ENCODE results near the gene SIPA1.

Gene SIPA1

DNA sequence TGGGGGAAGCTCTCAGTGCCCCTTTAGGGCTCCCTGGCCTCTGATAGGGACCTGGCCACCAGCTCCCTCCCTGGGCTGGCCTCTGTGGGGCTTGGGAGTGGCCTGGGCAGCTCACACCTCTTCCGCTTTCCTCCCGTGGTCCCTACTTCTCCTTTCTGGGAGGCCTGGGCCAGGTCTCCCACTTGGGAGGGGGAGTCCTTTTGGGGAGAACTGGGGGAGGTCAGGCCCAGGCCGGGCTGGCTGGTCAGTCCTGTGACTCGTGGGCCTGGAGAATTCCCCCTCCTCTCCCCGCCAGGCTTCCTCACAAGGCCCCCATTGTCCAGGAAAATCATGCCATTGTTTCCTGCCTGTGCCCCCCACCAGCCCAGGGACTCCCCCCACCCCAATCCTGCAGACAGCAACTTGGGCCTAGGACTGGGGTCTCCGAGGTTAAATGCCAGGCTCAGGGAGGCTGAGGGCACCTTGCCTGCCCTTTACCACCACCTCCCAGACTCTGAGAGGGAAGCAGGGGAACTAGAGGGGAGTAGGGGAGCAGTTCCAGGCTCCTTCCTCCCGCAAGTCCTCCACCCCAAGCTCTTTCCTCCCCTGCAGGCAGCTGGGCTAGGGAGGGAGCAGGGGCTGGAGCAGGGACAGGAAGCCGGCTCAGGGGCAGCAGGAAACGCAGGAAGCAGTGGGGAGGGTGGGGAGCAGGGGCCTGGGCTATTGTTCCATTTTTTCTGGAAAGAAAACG, 26.7 kb upstream of the SIPA1 start:
- Histone ChIP-seq H3K4me3 (ENCODE audit: low read depth in 1 of 2, low read length in 2 of 2) (peak overlapping the region; percentile 77 to 85), H3K27me3 (ENCODE audit: low read depth, low read length) (no peaks in the 10 kb centered on the region), H3K9me3 (ENCODE audit: control insufficient read depth in 1 of 2, low read length in 2 of 2) (no peaks in the 10 kb centered on the region), H3K36me3 (ENCODE audit: control insufficient read depth in 1 of 2, insufficient read depth in 2 of 2, low read length in 2 of 2) (peaks cover 5 to 15% of the 10 kb centered on the region in 2 donors), H3K27ac (ENCODE audit: low read length) (peak overlapping the region; percentile 71), H3K4me1 (ENCODE audit: control insufficient read depth in 1 of 2, insufficient read depth in 2 of 2, low read length in 2 of 2) (peaks cover 9 to 63% of the 10 kb centered on the region in 2 donors)

DNA sequence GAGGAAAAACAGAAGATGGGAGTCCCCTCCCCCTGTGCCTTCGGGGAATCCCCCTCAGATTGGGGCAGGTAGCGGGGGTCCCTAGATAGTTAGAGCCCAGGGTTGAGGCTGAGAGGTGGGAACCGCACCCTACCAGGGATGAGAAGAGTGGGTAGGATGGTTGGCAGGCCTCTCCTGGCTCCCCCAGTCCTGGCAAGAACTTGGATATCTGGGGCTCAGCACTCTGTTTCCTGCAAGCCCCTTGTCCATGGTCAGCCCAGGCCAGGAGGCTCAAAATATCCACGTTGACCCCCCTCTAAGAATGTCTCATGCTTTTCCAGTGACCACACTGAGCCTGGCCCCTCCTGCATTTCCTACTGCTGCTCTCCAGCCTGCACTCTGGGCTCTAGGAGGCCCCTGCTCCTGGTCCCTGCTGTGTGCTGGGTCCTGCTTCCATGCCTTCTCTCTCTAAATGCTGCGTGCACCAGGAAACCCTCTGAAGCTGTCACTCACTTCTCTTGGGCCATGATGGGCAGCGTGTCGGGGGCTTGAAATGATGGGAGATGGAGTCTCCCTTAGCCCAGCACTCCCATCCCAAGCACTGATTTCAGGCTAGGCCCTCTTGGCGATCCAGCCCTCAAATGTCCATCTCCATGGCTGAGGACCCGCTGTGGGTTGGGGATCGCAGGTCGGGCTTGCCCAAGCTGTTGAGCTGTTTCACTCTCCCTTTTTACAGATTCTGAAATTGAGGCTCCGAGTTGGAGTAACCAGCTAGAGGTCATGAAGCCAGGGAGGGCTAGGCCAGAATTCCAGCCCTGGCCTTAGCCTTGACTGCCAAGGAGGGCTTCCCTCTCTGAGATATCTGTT, 25.9 kb upstream of the SIPA1 start:
- Histone ChIP-seq H3K4me3 (ENCODE audit: low read depth in 1 of 2, low read length in 2 of 2) (peak overlapping the region; percentile 77 to 85), H3K4me1 (ENCODE audit: control insufficient read depth in 1 of 2, insufficient read depth in 2 of 2, low read length in 2 of 2) (peaks cover 12 to 64% of the 10 kb centered on the region in 2 donors), H3K27me3 (ENCODE audit: low read depth, low read length) (no peaks in the 10 kb centered on the region), H3K27ac (ENCODE audit: low read length) (peak overlapping the region; percentile 71), H3K9me3 (ENCODE audit: control insufficient read depth in 1 of 2, low read length in 2 of 2) (no peaks in the 10 kb centered on the region), H3K36me3 (ENCODE audit: control insufficient read depth in 1 of 2, insufficient read depth in 2 of 2, low read length in 2 of 2) (peaks cover 5 to 15% of the 10 kb centered on the region in 2 donors)

DNA sequence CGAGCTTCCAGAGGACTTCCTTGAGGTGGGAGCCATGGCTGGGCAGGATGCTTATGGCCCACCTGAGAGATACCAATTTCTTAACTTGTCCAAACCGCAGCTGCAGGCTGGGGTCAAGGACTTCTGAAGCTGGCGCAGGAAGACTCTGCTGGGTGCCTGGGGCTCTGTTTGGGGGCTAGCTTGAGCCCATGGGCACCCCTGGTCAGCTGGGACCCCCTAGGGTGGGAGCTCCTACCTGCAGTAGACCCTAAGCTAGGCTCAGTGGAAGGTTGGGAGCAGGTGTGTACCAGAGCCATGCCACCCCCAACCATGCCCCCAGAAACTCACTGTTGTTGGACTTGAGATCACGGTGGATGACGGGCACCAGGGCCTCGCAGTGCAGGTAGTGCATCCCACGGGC, 25.2 kb upstream of the SIPA1 start:
- Histone ChIP-seq H3K27ac (ENCODE audit: low read length) (peak overlapping the region; percentile 71), H3K9me3 (ENCODE audit: control insufficient read depth in 1 of 2, low read length in 2 of 2) (no peaks in the 10 kb centered on the region), H3K4me3 (ENCODE audit: low read depth in 1 of 2, low read length in 2 of 2) (peak overlapping the region; percentile 77 to 85), H3K27me3 (ENCODE audit: low read depth, low read length) (no peaks in the 10 kb centered on the region), H3K4me1 (ENCODE audit: control insufficient read depth in 1 of 2, insufficient read depth in 2 of 2, low read length in 2 of 2) (peaks cover 14 to 64% of the 10 kb centered on the region in 2 donors), H3K36me3 (ENCODE audit: control insufficient read depth in 1 of 2, insufficient read depth in 2 of 2, low read length in 2 of 2) (peaks cover 5 to 19% of the 10 kb centered on the region in 2 donors)

DNA sequence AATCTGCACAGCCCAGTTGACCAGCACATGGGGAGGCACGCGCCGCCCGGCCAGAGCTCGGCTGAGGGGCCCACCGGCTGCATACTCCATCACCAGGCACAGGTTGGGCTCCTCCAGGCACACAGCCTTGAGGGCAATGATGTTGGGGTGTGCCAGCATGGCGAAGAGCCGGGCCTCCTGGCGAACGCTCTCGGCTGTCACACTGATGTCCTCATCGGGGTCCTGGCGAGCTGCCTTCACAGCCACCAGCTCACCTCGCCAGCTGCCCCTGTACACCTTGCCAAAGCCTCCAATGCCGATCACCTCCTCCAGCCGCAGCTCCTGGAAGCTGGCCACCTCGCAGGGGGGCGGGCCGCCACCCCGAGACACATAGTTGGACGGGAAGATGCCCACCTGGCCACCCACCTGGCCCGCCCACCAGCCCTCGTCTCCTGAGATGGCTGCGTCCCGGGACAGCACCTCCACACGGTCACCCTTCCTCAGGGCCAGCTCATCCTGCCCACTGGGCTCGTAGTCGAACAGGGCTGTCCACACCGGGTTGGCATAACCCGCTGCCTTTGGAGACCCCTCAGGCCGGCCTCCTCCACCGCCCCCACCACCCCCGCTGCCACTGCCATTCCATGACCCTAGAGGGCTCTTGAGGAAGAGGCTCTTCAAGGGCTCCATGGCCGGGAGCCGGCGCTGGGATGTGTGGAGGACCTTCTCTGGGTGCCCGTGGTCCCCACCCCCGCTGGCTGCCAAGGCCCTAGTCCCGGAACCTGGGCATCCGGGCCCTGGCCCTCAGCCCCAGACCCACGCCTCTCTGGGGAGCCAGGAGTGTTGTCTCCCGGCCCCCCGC, 24.6 kb upstream of the SIPA1 start:
- Histone ChIP-seq H3K36me3 (ENCODE audit: control insufficient read depth in 1 of 2, insufficient read depth in 2 of 2, low read length in 2 of 2) (peaks cover 10 to 19% of the 10 kb centered on the region in 2 donors), H3K4me1 (ENCODE audit: control insufficient read depth in 1 of 2, insufficient read depth in 2 of 2, low read length in 2 of 2) (peaks cover 12 to 58% of the 10 kb centered on the region in 2 donors), H3K27me3 (ENCODE audit: low read depth, low read length) (no peaks in the 10 kb centered on the region), H3K9me3 (ENCODE audit: control insufficient read depth in 1 of 2, low read length in 2 of 2) (no peaks in the 10 kb centered on the region), H3K4me3 (ENCODE audit: low read depth in 1 of 2, low read length in 2 of 2) (peak overlapping the region; percentile 77 to 85), H3K27ac (ENCODE audit: low read length) (peak overlapping the region; percentile 86)

DNA sequence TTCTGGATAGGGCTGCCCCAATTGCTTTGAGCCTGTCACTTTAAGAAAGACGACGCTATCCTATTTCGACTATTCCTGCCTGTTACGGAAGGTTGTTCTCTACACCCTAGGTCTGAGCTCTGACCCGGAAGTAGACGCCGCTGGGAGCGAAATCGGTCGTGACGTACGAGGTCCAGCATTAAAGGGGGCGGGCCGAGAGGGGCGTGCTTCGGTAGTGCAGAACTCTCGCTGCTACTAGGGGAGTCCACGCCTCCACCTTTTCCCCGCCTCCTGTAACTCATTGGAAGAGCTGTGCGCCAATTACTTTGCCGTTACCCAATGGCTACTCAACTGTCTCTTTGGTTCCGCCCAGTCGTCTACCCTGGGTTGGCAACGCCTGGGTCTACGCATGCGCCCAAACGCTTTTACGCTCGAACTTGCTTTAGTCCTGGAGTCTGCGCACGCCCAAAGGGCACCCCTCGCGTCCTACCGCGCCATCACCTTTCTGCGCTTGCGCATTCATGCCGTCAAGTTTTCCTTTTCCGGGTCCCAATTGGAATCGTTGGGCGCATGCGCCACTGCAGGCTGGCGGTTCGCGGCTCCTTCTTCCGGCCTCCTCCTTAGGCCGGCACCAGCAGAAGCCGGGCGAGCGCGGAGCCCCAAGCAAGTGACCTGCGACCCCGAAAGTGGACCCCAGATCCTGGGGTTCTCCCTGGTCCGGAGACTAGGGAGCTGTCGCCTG, 22.5 kb upstream of the SIPA1 start, which contains the start of gene PCNX3:
Gene PCNX3, plus strand, starts transcription at position 548 of the 721 bp plus-strand sequence. CDS start 536 bp downstream, outside the sequence.
- H3K4me1 ChIP-seq (ENCODE audit: control insufficient read depth in 1 of 2, insufficient read depth in 2 of 2, low read length in 2 of 2): peaks cover 11 to 49% of the 10 kb centered on the region in 2 donors
- H3K4me3 ChIP-seq (ENCODE audit: low read depth in 1 of 2, low read length in 2 of 2): peak within 1 kb of the TSS; percentile 77 to 86
- H3K27ac ChIP-seq (ENCODE audit: low read length): peak within 1 kb of the TSS; percentile 86

DNA sequence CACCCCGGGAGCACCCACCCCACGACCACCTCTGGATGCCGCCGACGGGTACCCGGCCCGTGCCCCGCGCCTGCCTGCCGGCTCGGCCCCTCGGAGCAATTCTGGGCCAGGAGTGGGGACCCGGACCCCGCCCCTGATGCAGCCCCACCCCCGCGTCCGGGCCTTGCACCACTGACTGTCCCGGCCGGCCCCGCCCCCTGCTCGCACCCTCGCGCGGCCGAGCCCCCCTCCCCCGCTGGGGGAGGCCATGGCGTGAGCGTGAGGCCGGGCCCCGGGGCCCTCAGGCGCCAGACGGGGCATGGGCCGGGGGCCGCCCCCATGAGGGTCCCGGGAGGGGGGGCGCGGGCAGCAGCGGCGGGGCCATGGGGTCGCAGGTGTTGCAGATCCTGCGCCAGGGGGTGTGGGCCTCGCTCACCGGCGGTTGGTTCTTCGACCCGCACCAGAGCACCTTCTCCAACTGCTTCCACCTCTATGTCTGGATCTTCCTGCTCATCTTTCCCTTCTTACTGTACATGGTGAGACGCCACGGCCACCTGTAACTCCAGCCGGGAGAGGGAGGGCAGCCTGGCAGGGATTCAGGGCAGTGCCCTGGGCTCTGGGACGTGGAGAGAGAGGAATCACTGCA, 21.8 kb upstream of the SIPA1 start:
- peak overlapping the region; percentile 39 for H3K27ac ChIP-seq (ENCODE audit: low read length)
- peaks cover 8 to 40% of the 10 kb centered on the region in 2 donors for H3K36me3 ChIP-seq (ENCODE audit: control insufficient read depth in 1 of 2, insufficient read depth in 2 of 2, low read length in 2 of 2)
- H3K27me3 ChIP-seq (ENCODE audit: low read depth, low read length): no peaks in the 10 kb centered on the region
- H3K9me3 ChIP-seq (ENCODE audit: control insufficient read depth in 1 of 2, low read length in 2 of 2): no peaks in the 10 kb centered on the region
- peak overlapping the region; percentile 76 to 86 for H3K4me3 ChIP-seq (ENCODE audit: low read depth in 1 of 2, low read length in 2 of 2)
- H3K4me1 ChIP-seq (ENCODE audit: control insufficient read depth in 1 of 2, insufficient read depth in 2 of 2, low read length in 2 of 2): peaks cover 6 to 42% of the 10 kb centered on the region in 2 donors

More for the DNA sequence above, 22.5 kb upstream of the SIPA1 start, which contains the start of gene PCNX3:
- Histone ChIP-seq H3K27me3 (ENCODE audit: low read depth, low read length) (no peaks in the 10 kb centered on the region), H3K36me3 (ENCODE audit: control insufficient read depth in 1 of 2, insufficient read depth in 2 of 2, low read length in 2 of 2) (peaks cover 8 to 38% of the 10 kb centered on the region in 2 donors), H3K9me3 (ENCODE audit: control insufficient read depth in 1 of 2, low read length in 2 of 2) (no peaks in the 10 kb centered on the region)

DNA sequence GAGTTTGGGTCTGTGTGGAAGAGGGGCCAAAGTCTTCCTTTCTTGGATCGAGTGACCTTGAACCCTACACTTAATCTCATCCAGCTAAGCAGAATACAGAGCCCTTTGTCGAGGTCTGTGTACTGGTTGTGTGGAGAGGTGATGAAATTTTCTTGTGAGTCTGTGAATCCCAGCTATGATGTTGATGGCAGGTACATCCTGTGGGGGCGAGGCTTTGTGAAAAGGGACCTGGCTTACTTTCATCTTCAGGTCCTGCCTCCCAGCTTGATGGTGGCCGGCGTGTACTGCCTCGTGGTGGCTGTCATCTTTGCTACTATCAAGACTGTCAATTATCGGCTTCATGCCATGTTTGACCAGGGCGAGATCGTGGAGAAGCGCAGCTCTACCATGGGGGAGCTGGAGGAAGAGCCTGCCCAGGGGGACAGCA, 21.3 kb upstream of the SIPA1 start:
- H3K27ac ChIP-seq (ENCODE audit: low read length): peak overlapping the region; percentile 39
- peaks cover 8 to 43% of the 10 kb centered on the region in 2 donors for H3K36me3 ChIP-seq (ENCODE audit: control insufficient read depth in 1 of 2, insufficient read depth in 2 of 2, low read length in 2 of 2)
- no peaks in the 10 kb centered on the region for H3K27me3 ChIP-seq (ENCODE audit: low read depth, low read length)

DNA sequence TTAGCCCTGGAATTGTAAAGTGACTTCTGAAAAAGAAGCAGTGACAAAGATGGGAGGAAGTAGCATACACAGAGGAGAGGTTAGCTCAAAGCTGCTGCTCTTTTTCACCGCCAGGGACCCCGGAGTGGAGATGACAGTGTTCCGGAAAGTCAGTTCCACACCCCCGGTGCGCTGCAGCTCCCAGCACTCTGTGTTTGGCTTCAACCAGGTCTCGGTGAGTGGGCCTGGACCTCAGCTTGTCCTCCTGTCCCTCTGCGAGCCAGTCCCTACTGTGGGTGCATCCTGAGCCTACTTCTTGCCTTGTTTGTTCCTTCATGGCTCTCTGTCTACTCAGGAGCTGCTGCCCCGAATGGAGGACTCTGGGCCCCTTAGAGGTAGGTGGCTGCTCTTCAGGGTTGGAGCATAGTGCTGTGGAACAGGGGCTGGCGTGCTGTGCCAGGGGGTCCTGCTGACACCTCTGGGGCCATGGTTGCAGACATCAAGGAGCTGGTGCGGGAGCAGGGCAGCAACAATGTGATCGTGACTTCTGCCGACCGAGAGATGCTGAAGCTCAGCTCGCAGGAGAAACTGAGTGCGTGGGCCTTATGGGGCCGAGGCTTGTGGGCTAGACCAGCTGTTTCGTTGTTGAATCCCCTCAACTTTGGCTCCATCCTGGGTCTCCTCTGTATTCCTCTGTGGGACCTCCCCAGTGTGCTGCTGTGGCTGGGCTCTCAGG, 20.6 kb upstream of the SIPA1 start:
- no peaks in the 10 kb centered on the region for H3K9me3 ChIP-seq (ENCODE audit: control insufficient read depth in 1 of 2, low read length in 2 of 2)
- H3K27me3 ChIP-seq (ENCODE audit: low read depth, low read length): no peaks in the 10 kb centered on the region
- peaks cover 6 to 30% of the 10 kb centered on the region in 2 donors for H3K4me1 ChIP-seq (ENCODE audit: control insufficient read depth in 1 of 2, insufficient read depth in 2 of 2, low read length in 2 of 2)
- no peak overlapping the region for H3K4me3 ChIP-seq (ENCODE audit: low read depth in 1 of 2, low read length in 2 of 2)
- H3K27ac ChIP-seq (ENCODE audit: low read length): no peak overlapping the region
- peaks cover 8 to 50% of the 10 kb centered on the region in 2 donors for H3K36me3 ChIP-seq (ENCODE audit: control insufficient read depth in 1 of 2, insufficient read depth in 2 of 2, low read length in 2 of 2)

More for the DNA sequence above, 21.3 kb upstream of the SIPA1 start:
- H3K4me1 ChIP-seq (ENCODE audit: control insufficient read depth in 1 of 2, insufficient read depth in 2 of 2, low read length in 2 of 2): peaks cover 6 to 37% of the 10 kb centered on the region in 2 donors
- peak overlapping the region; percentile 76 to 86 for H3K4me3 ChIP-seq (ENCODE audit: low read depth in 1 of 2, low read length in 2 of 2)
- H3K9me3 ChIP-seq (ENCODE audit: control insufficient read depth in 1 of 2, low read length in 2 of 2): no peaks in the 10 kb centered on the region

DNA sequence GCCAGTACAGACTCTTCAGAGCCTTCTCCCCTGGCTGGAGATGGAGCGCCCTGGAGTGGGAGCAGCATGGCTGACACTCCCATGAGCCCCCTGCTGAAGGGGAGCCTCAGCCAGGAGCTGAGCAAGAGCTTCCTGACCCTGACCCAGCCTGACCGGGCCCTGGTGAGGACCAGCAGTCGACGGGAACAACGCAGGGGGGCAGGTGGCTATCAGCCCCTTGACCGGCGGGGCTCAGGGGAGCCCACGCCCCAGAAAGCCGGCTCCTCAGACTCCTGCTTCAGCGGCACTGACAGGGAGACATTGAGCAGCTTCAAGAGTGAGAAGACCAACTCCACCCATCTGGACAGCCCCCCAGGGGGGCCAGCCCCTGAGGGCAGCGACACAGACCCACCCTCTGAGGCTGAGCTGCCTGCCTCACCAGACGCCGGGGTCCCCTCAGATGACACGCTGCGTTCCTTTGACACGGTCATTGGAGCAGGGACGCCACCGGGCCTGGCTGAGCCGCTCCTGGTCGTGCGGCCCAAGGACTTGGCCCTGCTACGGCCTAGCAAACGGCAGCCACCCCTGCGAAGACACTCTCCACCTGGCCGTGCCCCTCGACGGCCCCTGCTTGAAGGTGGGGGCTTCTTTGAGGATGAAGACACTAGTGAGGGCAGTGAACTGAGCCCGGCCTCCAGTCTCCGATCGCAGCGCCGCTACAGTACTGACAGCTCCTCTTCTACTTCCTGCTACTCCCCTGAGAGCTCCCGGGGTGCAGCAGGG, 19.7 kb upstream of the SIPA1 start:
- Histone ChIP-seq H3K9me3 (ENCODE audit: control insufficient read depth in 1 of 2, low read length in 2 of 2) (no peaks in the 10 kb centered on the region), H3K36me3 (ENCODE audit: control insufficient read depth in 1 of 2, insufficient read depth in 2 of 2, low read length in 2 of 2) (peaks cover 8 to 54% of the 10 kb centered on the region in 2 donors), H3K4me3 (ENCODE audit: low read depth in 1 of 2, low read length in 2 of 2) (no peak overlapping the region), H3K4me1 (ENCODE audit: control insufficient read depth in 1 of 2, insufficient read depth in 2 of 2, low read length in 2 of 2) (peaks cover 6 to 21% of the 10 kb centered on the region in 2 donors), H3K27ac (ENCODE audit: low read length) (no peak overlapping the region), H3K27me3 (ENCODE audit: low read depth, low read length) (no peaks in the 10 kb centered on the region)
